Measurements from ENCODE around the gene LTBP3.
A peak's percentile ranks its signal among the peaks of the same experiment; 100 is the strongest.

Gene LTBP3

DNA sequence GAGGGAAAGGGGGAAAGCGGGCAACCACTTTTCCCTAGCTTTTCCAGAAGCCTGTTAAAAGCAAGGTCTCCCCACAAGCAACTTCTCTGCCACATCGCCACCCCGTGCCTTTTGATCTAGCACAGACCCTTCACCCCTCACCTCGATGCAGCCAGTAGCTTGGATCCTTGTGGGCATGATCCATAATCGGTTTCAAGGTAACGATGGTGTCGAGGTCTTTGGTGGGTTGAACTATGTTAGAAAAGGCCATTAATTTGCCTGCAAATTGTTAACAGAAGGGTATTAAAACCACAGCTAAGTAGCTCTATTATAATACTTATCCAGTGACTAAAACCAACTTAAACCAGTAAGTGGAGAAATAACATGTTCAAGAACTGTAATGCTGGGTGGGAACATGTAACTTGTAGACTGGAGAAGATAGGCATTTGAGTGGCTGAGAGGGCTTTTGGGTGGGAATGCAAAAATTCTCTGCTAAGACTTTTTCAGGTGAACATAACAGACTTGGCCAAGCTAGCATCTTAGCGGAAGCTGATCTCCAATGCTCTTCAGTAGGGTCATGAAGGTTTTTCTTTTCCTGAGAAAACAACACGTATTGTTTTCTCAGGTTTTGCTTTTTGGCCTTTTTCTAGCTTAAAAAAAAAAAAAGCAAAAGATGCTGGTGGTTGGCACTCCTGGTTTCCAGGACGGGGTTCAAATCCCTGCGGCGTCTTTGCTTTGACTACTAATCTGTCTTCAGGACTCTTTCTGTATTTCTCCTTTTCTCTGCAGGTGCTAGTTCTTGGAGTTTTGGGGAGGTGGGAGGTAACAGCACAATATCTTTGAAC, 52.5 kb downstream of the LTBP3 start:
- DNase-seq: peak; percentile 47

DNA sequence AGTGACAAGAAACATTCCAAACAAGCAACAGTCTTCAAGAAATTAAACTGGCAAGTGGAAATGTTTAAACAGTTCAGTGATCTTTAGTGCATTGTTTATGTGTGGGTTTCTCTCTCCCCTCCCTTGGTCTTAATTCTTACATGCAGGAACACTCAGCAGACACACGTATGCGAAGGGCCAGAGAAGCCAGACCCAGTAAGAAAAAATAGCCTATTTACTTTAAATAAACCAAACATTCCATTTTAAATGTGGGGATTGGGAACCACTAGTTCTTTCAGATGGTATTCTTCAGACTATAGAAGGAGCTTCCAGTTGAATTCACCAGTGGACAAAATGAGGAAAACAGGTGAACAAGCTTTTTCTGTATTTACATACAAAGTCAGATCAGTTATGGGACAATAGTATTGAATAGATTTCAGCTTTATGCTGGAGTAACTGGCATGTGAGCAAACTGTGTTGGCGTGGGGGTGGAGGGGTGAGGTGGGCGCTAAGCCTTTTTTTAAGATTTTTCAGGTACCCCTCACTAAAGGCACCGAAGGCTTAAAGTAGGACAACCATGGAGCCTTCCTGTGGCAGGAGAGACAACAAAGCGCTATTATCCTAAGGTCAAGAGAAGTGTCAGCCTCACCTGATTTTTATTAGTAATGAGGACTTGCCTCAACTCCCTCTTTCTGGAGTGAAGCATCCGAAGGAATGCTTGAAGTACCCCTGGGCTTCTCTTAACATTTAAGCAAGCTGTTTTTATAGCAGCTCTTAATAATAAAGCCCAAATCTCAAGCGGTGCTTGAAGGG, 53.3 kb downstream of the LTBP3 start:
- peak; percentile 35 for DNase-seq

DNA sequence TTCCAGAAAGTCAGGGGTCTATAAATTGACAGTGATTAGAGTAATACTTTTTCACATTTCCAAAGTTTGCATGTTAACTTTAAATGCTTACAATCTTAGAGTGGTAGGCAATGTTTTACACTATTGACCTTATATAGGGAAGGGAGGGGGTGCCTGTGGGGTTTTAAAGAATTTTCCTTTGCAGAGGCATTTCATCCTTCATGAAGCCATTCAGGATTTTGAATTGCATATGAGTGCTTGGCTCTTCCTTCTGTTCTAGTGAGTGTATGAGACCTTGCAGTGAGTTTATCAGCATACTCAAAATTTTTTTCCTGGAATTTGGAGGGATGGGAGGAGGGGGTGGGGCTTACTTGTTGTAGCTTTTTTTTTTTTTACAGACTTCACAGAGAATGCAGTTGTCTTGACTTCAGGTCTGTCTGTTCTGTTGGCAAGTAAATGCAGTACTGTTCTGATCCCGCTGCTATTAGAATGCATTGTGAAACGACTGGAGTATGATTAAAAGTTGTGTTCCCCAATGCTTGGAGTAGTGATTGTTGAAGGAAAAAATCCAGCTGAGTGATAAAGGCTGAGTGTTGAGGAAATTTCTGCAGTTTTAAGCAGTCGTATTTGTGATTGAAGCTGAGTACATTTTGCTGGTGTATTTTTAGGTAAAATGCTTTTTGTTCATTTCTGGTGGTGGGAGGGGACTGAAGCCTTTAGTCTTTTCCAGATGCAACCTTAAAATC, 54.0 kb downstream of the LTBP3 start:
- DNase-seq: peak; percentile 68

DNA sequence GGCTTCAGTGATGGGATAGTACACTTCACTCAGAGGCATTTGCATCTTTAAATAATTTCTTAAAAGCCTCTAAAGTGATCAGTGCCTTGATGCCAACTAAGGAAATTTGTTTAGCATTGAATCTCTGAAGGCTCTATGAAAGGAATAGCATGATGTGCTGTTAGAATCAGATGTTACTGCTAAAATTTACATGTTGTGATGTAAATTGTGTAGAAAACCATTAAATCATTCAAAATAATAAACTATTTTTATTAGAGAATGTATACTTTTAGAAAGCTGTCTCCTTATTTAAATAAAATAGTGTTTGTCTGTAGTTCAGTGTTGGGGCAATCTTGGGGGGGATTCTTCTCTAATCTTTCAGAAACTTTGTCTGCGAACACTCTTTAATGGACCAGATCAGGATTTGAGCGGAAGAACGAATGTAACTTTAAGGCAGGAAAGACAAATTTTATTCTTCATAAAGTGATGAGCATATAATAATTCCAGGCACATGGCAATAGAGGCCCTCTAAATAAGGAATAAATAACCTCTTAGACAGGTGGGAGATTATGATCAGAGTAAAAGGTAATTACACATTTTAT, 54.7 kb downstream of the LTBP3 start:
- peak; percentile 28 for DNase-seq

DNA sequence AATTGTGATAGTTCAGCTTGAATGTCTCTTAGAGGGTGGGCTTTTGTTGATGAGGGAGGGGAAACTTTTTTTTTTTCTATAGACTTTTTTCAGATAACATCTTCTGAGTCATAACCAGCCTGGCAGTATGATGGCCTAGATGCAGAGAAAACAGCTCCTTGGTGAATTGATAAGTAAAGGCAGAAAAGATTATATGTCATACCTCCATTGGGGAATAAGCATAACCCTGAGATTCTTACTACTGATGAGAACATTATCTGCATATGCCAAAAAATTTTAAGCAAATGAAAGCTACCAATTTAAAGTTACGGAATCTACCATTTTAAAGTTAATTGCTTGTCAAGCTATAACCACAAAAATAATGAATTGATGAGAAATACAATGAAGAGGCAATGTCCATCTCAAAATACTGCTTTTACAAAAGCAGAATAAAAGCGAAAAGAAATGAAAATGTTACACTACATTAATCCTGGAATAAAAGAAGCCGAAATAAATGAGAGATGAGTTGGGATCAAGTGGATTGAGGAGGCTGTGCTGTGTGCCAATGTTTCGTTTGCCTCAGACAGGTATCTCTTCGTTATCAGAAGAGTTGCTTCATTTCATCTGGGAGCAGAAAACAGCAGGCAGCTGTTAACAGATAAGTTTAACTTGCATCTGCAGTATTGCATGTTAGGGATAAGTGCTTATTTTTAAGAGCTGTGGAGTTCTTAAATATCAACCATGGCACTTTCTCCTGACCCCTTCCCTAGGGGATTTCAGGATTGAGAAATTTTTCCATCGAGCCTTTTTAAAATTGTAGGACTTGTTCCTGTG, 55.4 kb downstream of the LTBP3 start:
- DNase-seq: peak; percentile 48

DNA sequence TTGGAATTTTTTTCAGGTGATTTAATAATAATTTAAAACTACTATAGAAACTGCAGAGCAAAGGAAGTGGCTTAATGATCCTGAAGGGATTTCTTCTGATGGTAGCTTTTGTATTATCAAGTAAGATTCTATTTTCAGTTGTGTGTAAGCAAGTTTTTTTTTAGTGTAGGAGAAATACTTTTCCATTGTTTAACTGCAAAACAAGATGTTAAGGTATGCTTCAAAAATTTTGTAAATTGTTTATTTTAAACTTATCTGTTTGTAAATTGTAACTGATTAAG, 55.9 kb downstream of the LTBP3 start:
- DNase-seq: no peak

DNA sequence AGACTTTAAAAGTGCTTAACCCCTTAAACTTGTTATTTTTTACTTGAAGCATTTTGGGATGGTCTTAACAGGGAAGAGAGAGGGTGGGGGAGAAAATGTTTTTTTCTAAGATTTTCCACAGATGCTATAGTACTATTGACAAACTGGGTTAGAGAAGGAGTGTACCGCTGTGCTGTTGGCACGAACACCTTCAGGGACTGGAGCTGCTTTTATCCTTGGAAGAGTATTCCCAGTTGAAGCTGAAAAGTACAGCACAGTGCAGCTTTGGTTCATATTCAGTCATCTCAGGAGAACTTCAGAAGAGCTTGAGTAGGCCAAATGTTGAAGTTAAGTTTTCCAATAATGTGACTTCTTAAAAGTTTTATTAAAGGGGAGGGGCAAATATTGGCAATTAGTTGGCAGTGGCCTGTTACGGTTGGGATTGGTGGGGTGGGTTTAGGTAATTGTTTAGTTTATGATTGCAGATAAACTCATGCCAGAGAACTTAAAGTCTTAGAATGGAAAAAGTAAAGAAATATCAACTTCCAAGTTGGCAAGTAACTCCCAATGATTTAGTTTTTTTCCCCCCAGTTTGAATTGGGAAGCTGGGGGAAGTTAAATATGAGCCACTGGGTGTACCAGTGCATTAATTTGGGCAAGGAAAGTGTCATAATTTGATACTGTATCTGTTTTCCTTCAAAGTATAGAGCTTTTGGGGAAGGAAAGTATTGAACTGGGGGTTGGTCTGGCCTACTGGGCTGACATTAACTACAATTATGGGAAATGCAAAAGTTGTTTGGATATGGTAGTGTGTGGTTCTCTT, 56.5 kb downstream of the LTBP3 start:
- peak; percentile 52 for DNase-seq

DNA sequence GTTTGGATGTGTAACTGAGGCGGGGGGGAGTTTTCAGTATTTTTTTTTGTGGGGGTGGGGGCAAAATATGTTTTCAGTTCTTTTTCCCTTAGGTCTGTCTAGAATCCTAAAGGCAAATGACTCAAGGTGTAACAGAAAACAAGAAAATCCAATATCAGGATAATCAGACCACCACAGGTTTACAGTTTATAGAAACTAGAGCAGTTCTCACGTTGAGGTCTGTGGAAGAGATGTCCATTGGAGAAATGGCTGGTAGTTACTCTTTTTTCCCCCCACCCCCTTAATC, 57.0 kb downstream of the LTBP3 start:
- DNase-seq: no peak

DNA sequence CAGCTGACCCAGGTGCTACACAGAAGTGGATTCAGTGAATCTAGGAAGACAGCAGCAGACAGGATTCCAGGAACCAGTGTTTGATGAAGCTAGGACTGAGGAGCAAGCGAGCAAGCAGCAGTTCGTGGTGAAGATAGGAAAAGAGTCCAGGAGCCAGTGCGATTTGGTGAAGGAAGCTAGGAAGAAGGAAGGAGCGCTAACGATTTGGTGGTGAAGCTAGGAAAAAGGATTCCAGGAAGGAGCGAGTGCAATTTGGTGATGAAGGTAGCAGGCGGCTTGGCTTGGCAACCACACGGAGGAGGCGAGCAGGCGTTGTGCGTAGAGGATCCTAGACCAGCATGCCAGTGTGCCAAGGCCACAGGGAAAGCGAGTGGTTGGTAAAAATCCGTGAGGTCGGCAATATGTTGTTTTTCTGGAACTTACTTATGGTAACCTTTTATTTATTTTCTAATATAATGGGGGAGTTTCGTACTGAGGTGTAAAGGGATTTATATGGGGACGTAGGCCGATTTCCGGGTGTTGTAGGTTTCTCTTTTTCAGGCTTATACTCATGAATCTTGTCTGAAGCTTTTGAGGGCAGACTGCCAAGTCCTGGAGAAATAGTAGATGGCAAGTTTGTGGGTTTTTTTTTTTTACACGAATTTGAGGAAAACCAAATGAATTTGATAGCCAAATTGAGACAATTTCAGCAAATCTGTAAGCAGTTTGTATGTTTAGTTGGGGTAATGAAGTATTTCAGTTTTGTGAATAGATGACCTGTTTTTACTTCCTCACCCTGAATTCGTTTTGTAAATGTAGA, 57.6 kb downstream of the LTBP3 start:
- peak; percentile 59 for DNase-seq

DNA sequence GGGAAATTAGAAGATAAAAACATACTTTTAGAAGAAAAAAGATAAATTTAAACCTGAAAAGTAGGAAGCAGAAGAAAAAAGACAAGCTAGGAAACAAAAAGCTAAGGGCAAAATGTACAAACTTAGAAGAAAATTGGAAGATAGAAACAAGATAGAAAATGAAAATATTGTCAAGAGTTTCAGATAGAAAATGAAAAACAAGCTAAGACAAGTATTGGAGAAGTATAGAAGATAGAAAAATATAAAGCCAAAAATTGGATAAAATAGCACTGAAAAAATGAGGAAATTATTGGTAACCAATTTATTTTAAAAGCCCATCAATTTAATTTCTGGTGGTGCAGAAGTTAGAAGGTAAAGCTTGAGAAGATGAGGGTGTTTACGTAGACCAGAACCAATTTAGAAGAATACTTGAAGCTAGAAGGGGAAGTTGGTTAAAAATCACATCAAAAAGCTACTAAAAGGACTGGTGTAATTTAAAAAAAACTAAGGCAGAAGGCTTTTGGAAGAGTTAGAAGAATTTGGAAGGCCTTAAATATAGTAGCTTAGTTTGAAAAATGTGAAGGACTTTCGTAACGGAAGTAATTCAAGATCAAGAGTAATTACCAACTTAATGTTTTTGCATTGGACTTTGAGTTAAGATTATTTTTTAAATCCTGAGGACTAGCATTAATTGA, 58.3 kb downstream of the LTBP3 start:
- DNase-seq: no peak

DNA sequence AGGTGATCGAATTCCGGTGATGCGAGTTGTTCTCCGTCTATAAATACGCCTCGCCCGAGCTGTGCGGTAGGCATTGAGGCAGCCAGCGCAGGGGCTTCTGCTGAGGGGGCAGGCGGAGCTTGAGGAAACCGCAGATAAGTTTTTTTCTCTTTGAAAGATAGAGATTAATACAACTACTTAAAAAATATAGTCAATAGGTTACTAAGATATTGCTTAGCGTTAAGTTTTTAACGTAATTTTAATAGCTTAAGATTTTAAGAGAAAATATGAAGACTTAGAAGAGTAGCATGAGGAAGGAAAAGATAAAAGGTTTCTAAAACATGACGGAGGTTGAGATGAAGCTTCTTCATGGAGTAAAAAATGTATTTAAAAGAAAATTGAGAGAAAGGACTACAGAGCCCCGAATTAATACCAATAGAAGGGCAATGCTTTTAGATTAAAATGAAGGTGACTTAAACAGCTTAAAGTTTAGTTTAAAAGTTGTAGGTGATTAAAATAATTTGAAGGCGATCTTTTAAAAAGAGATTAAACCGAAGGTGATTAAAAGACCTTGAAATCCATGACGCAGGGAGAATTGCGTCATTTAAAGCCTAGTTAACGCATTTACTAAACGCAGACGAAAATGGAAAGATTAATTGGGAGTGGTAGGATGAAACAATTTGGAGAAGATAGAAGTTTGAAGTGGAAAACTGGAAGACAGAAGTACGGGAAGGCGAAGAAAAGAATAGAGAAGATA, 59.0 kb downstream of the LTBP3 start, which contains the start of gene MALAT1:
Gene MALAT1 (plus strand): TSS at position 69 of the 736 bp plus-strand sequence.
- DNase-seq: peak; percentile 94

DNA sequence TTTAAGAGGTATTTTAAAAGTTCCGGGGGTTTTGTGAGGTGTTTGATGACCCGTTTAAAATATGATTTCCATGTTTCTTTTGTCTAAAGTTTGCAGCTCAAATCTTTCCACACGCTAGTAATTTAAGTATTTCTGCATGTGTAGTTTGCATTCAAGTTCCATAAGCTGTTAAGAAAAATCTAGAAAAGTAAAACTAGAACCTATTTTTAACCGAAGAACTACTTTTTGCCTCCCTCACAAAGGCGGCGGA, 59.5 kb downstream of the LTBP3 start:
- no peak for DNase-seq

DNA sequence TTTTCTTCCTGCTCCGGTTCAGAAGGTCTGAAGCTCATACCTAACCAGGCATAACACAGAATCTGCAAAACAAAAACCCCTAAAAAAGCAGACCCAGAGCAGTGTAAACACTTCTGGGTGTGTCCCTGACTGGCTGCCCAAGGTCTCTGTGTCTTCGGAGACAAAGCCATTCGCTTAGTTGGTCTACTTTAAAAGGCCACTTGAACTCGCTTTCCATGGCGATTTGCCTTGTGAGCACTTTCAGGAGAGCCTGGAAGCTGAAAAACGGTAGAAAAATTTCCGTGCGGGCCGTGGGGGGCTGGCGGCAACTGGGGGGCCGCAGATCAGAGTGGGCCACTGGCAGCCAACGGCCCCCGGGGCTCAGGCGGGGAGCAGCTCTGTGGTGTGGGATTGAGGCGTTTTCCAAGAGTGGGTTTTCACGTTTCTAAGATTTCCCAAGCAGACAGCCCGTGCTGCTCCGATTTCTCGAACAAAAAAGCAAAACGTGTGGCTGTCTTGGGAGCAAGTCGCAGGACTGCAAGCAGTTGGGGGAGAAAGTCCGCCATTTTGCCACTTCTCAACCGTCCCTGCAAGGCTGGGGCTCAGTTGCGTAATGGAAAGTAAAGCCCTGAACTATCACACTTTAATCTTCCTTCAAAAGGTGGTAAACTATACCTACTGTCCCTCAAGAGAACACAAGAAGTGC, 60.0 kb downstream of the LTBP3 start:
- peak; percentile 66 for DNase-seq

DNA sequence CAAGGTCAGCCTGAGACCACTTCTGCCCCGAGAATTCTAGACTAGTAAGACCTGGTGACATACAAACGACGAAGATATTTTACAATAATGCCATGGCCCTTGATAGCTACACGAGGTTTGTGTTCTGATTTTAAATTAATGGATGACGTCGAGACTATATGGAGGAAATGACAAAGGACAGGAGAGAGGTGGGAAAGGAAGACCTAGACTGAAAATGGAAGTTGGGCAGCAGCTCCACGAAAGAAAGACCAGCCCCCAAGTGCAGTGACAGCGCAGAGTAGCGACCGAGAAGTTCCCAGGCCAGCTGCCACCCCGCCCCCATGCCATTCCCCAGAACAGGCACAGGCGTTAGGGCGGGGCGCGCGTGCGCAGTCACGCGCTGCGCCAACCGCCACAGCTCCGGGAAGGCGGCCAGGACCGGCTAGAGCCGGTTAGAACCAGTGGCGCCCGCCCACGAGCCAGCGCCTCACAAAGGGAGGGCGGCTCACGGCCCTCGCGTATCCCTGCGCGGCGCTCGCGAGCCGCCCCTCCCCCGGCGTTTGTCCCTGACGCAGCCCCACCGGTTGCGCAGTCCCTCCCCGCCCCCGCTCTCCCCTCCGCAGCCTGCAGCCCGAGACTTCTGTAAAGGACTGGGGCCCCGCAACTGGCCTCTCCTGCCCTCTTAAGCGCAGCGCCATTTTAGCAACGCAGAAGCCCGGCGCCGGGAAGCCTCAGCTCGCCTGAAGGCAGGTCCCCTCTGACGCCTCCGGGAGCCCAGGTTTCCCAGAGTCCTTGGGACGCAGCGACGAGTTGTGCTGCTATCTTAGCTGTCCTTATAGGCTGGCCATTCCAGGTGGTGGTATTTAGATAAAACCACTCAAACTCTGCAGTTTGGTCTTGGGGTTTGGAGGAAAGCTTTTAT, 60.8 kb downstream of the LTBP3 start:
- peak; percentile 98 for DNase-seq

DNA sequence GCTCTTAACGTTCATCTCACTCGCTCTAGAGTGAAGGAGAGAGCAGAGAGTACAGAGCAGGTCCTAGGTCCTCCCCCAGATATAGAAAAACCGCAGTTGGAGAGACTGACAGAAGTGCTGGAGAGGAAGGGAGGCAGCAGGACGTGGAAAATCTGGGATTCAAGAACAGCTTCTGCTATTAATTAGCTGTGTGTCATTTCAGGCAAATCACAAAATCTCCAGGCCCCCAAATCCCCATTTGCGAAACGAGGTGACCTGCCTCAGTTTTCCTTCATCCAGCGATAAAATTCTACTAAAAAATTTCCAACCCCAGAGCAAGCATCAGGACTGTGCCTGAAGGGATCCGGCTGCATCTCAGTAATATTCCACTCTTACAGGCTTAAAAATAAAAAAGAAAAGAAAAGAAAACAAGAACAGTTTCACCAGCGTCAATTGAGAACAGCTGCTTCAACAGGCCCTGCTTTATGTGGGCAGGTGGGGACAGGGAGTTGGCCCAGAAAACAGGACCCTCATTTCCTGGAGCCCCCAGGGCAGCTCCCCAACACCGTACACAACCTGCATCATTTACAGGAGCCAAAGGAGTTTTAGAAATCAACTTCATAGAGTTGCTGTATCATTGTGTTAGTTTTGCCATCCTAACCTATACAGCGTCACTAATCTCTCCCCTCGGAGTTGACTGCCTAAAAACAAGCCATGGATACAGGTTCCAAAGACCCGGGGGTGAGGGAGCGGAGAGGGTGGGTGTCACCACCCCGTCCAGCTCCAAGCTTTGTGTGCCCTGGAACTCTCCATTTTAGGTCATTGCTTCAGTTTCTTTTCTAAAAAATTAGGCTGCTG, 61.6 kb downstream of the LTBP3 start:
- DNase-seq: peak; percentile 53

DNA sequence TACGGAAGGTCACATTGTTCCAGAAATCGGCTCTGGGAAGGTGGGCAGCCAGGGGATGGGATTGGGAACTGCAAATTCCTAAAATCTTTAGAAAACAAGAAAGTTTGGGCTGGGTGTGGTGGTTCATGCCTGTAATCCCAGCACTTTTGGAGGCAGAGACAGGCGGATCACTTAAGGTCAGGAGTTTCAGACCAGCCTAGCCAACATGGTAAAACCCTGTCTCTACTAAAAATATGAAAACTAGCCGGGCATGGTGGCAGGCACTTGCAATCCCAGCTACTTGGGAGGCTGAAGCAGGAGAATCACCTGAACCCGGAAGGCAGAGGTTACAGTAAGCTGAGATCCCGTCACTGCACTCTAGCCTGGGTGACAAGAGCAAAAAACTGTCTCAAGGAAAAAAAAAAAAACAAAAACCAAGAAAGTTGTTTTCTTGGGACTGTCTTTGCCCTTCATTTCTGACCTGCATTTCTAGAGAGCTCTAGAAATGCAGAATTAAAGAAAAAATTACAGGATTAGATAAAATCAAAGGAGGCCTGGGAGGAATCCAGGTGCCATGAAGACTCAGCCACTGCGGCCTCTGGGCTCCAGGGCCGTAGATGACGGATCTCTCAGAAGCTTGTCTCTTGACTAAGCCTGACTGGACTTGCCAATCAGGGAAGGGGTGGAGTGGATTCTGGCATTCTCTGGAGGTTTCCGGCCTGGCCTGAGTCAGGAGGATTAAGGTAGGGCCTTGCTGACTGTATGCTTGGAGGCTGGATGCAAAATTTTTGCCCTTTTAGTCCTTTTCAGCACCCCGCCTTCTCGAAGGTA, 64.6 kb downstream of the LTBP3 start:
- DNase-seq: peak; percentile 97
